Measurements from ENCODE around the gene TTLL1. TPM values are rescaled to one million over a fixed set of nuclear protein-coding genes. Genes with fewer than 3 reads are reported as not detected.

The TTLL1 gene
- total and polyA plus RNA-seq, 9 of the 15 experiments (the other 6 are each of a cell fraction or from before 2014, with no cell fraction given): 0.06 to 0.85 (median 0.17) TPM

DNA sequence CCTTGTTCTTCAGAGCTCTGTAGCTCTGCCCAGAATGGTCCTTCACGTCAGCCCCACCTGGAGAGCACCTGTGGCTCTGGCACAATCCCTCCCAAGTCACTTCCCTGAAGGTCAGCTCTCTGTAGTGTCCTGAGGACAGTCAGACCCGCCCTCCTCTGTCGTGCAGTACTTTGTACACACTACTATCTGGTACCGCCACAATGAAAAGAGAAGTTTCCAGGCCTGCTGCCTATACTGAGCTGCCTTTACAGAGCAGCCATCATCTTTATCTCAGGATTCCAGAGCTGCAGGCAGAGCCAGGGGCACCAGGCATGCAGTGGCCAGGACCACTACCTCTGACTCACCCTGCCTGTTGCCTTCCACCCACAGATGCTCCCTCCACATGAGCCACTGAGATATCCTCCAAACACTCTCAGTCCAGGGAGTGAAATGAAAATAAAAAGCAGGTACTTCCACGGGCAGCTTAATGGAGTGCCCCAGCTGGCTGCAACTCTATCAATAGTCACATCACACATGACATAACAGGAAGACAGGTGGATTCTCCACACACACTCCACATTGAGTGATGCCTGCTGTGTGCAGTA, 81.6 kb downstream of the TTLL1 start:
- H3K9me3 ChIP-seq (replicated peaks; ENCODE audit: control insufficient read depth, insufficient read depth, low read depth, low read length): no peaks in the 10 kb centered on the region
- peak overlapping the region; percentile 55 for H3K4me2 ChIP-seq (ENCODE audit: insufficient read depth, low read length)
- in situ Hi-C loops (cut with MboI) (no loop called here), intact Hi-C loops (cut with micrococcal nuclease) (no loop called here)
- H3K9ac ChIP-seq (ENCODE audit: insufficient read depth in 1 of 2, low read depth in 2 of 2, low read length in 2 of 2): no peak overlapping the region; a peak in 1 of 4 replicates
- H3K27me3 ChIP-seq (ENCODE audit: control insufficient read depth in 2 of 2, insufficient read depth in 2 of 2, low read length in 2 of 2): no peaks in the 10 kb centered on the region
- H4K20me1 ChIP-seq (replicated peaks; ENCODE audit: control insufficient read depth, insufficient read depth, low read length): peaks cover 19% of the 10 kb centered on the region
- peaks cover 25 to 35% of the 10 kb centered on the region in 2 experiments; a peak in 4 of 5 replicates for H3K4me1 ChIP-seq (replicated peaks in 1 of 2; ENCODE audit: control insufficient read depth in 2 of 2, insufficient read depth in 2 of 2, low read length in 2 of 2)
- ATAC-seq (peak; percentile 97), FAIRE-seq (peak; percentile 99), DNase-seq (ENCODE audit: extremely low read depth in 1 of 4, low spot score in 3 of 4) (peak; percentile 52 to 90 (median 72))
- no peaks in the 10 kb centered on the region for H3K36me3 ChIP-seq (ENCODE audit: control insufficient read depth, insufficient read depth, low read length)
- H3K27ac ChIP-seq (ENCODE audit: extremely low read depth, low read depth, low read length): peak overlapping the region; percentile 61; the same call in 2 of the 3 replicates
- 1% methylated on average over 5 of the region's 5 CpGs for WGBS (ENCODE audit: insufficient coverage, low coverage, missing lambda C conversion rate)
- no peaks in the 10 kb centered on the region for H3K9me1 ChIP-seq (ENCODE audit: control insufficient read depth, insufficient read depth, low read length)
- no peak overlapping the region for H2AFZ ChIP-seq (ENCODE audit: low read depth, low read length)
- ChIA-PET CTCF (ENCODE audit: low intra/inter-chr PET ratio) (no interaction called here), POLR2A (interaction anchor here (0.6 kb wide), 1 partner anchor 37 kb away, joined by 3 read pairs; no protein-coding TSS in a partner anchor)
- H3K4me3 ChIP-seq: no peak overlapping the region
- BruUV-seq (replicated peaks): no TSS peak
- peaks cover 78% of the 10 kb centered on the region for H3K79me2 ChIP-seq (ENCODE audit: control insufficient read depth, insufficient read depth, low read length)
- TF ChIP-seq SNIP1 (IDR thresholded peaks at IDR 0.05; ENCODE audit: low read depth): no peak
- TF ChIP-seq, protein P1, sequence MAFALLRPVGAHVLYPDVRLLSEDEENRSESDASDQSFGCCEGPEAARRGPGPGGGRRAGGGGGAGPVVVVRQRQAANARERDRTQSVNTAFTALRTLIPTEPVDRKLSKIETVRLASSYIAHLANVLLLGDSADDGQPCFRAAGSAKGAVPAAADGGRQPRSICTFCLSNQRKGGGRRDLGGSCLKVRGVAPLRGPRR (CRISPR knock-in tag; IDR thresholded peaks at IDR 0.05): no peak
- TF ChIP-seq SLC30A9 (CRISPR knock-in tag; IDR thresholded peaks at IDR 0.05): no peak
- no peak for TF ChIP-seq SIX5 (IDR thresholded peaks at IDR 0.05; ENCODE audit: borderline replicate concordance in 1 of 2, insufficient read depth in 1 of 2, low read depth in 1 of 2, low read length in 2 of 2)
- no peak for TF ChIP-seq TCFL5 (CRISPR knock-in tag; conservative IDR thresholded peaks at IDR 0.05)
- TF ChIP-seq, protein P2, sequence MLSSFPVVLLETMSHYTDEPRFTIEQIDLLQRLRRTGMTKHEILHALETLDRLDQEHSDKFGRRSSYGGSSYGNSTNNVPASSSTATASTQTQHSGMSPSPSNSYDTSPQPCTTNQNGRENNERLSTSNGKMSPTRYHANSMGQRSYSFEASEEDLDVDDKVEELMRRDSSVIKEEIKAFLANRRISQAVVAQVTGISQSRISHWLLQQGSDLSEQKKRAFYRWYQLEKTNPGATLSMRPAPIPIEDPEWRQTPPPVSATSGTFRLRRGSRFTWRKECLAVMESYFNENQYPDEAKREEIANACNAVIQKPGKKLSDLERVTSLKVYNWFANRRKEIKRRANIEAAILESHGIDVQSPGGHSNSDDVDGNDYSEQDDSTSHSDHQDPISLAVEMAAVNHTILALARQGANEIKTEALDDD (IDR thresholded peaks at IDR 0.05): no peak
- no peak for TF ChIP-seq COPS2 (conservative IDR thresholded peaks at IDR 0.05)
- no peak for TF ChIP-seq SPI1 (IDR thresholded peaks at IDR 0.05; ENCODE audit: borderline replicate concordance, low read depth, low read length)
- peak; percentile 82 for TF ChIP-seq JUN (IDR thresholded peaks at IDR 0.05; ENCODE audit: borderline replicate concordance, low read depth, low read length)
- TF ChIP-seq JUN (CRISPR knock-in tag; IDR thresholded peaks at IDR 0.05; ENCODE audit: borderline replicate concordance): 0 out of 2 replicates have a peak, but pooled peaks have one; percentile 23
- TF ChIP-seq CREBBP (IDR thresholded peaks at IDR 0.05; ENCODE audit: low read depth, low read length): no peak
- TF ChIP-seq EP400 (IDR thresholded peaks at IDR 0.05): peak; percentile 22; the same call in 1 of the 2 replicates
- no peak for TF ChIP-seq NR3C1 (CRISPR knock-in tag; IDR thresholded peaks at IDR 0.05)
- TF ChIP-seq NELFE (IDR thresholded peaks at IDR 0.05; ENCODE audit: insufficient read depth, insufficient read length): no peak
- TF ChIP-seq LCOR (CRISPR knock-in tag; IDR thresholded peaks at IDR 0.05): no peak
- TF ChIP-seq ZNF79 (CRISPR knock-in tag; IDR thresholded peaks at IDR 0.05; ENCODE audit: low read depth): no peak
- TF ChIP-seq, protein P3, sequence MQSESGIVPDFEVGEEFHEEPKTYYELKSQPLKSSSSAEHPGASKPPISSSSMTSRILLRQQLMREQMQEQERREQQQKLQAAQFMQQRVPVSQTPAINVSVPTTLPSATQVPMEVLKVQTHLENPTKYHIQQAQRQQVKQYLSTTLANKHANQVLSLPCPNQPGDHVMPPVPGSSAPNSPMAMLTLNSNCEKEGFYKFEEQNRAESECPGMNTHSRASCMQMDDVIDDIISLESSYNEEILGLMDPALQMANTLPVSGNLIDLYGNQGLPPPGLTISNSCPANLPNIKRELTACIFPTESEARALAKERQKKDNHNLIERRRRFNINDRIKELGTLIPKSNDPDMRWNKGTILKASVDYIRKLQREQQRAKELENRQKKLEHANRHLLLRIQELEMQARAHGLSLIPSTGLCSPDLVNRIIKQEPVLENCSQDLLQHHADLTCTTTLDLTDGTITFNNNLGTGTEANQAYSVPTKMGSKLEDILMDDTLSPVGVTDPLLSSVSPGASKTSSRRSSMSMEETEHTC (IDR thresholded peaks at IDR 0.05): 0 out of 2 replicates have a peak, but pooled peaks have one; percentile 20
- peak; percentile 96 for TF ChIP-seq ARID1B (IDR thresholded peaks at IDR 0.05)
- TF ChIP-seq, protein P4, sequence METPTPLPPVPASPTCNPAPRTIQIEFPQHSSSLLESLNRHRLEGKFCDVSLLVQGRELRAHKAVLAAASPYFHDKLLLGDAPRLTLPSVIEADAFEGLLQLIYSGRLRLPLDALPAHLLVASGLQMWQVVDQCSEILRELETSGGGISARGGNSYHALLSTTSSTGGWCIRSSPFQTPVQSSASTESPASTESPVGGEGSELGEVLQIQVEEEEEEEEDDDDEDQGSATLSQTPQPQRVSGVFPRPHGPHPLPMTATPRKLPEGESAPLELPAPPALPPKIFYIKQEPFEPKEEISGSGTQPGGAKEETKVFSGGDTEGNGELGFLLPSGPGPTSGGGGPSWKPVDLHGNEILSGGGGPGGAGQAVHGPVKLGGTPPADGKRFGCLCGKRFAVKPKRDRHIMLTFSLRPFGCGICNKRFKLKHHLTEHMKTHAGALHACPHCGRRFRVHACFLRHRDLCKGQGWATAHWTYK (CRISPR knock-in tag; IDR thresholded peaks at IDR 0.05): peak; percentile 97

Data from K562 (cell line).